PFSK-1 (cell line): ENCODE results near the gene SCYL3. TPM values are rescaled to one million over a fixed set of nuclear protein-coding genes. Genes with fewer than 3 reads are reported as not detected.

Experiments used
- FOXP2 ChIP-seq: optimal IDR thresholded peaks from 2 replicates; pipeline ENCODE3; 2011; ENCODE audit warnings: borderline replicate concordance, control low read depth, inconsistent platforms; ENCODE audit not compliant: insufficient read depth; ENCODE audit errors: extremely low read length, extremely low read depth
- POLR2AphosphoS5 ChIP-seq: IDR thresholded peaks from 2 replicates; pipeline ENCODE4 v1.6.1; 2012; ENCODE audit warnings: low read depth, mild to moderate bottlenecking, control low read depth, low read length, moderate library complexity
- REST ChIP-seq, 2 experiments: IDR thresholded peaks; 2 replicates each; pipeline versions ENCODE4 v1.6.1 to v1.8.0; 2011 to 2012; ENCODE audit warnings: low read depth in 2 of 2, low read length in 2 of 2, control low read depth in 1 of 2, inconsistent platforms in 1 of 2, mild to moderate bottlenecking in 1 of 2, moderate library complexity in 1 of 2; ENCODE audit not compliant: insufficient read depth in 1 of 2
- SIN3A ChIP-seq: IDR thresholded peaks from 2 replicates; pipeline ENCODE4 v1.6.1; 2012; ENCODE audit warnings: mild to moderate bottlenecking, low read length, moderate library complexity, borderline replicate concordance; ENCODE audit not compliant: insufficient read depth
- TAF1 ChIP-seq: IDR thresholded peaks from 2 replicates; pipeline ENCODE4 v1.6.1; 2012; ENCODE audit warnings: low read length, control low read depth, borderline replicate concordance; ENCODE audit not compliant: insufficient read depth
- polyA plus RNA-seq: library from polyadenylated mRNA; unstranded; fragments of >200 nt; gene quantifications from one replicate; pipeline ENCODE4 v1.2.1, GENCODE V29; 2012; ENCODE audit warnings: low read depth, missing spikeins; ENCODE audit not compliant: insufficient read length

SCYL3 gene, protein sequence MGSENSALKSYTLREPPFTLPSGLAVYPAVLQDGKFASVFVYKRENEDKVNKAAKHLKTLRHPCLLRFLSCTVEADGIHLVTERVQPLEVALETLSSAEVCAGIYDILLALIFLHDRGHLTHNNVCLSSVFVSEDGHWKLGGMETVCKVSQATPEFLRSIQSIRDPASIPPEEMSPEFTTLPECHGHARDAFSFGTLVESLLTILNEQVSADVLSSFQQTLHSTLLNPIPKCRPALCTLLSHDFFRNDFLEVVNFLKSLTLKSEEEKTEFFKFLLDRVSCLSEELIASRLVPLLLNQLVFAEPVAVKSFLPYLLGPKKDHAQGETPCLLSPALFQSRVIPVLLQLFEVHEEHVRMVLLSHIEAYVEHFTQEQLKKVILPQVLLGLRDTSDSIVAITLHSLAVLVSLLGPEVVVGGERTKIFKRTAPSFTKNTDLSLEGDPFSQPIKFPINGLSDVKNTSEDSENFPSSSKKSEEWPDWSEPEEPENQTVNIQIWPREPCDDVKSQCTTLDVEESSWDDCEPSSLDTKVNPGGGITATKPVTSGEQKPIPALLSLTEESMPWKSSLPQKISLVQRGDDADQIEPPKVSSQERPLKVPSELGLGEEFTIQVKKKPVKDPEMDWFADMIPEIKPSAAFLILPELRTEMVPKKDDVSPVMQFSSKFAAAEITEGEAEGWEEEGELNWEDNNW
- 4.0 TPM for polyA plus RNA-seq

DNA sequence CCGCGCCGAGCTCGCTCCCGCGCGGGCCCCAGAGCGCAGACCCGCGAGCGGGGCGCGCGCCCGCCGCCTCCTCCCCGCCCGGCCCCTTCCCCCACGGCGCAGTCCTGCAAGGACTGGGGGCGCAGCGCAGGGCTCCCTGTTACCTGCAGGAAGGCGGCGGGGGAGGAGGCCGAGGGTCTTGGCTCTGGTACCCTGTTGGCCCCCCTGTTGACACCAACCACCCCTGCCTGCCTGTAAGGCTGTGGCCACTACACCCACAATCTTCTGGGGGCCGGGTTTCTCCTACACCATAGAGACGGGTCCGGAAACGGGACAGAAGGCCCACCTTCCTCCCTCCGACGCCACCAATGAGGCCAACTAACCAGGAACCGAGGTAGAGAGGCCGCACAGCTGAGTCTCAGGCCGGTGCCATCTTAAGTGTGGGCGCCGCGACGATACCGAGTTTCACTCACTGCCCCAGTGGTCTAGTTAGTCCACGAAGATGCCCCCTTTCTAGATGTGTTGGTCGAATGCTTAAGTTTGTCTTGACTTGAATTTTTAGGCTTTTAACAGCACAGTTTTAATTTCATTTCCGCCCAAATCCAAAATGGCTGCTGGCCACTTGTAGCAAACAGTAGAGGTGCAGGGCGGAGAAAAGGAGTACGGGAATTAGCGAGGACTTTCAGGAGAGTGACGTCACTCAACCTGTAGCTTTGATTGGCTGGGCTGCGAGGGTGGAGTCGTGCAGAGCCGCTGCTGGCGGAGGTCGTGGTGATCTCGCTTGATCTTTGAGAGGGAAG is at the start of gene SCYL3:
TSS of gene SCYL3 (minus strand) at position 252 of the 779 bp plus-strand sequence. CDS start 5,056 bp downstream, outside the sequence.
- TF ChIP-seq SIN3A (no peak), REST (IDR thresholded peaks at IDR 0.05; ENCODE audit: insufficient read depth in 1 of 2, low read depth in 2 of 2, low read length in 2 of 2) (peak in 1 of 2 experiments; percentile 40; a peak in 1 of 4 replicates), FOXP2 (peak; percentile 51), TAF1 (peak; percentile 50; the same call in 1 of the 2 replicates), POLR2AphosphoS5 (peak; percentile 70)

GRCh38 chr1:169941982-169942830 is 48.5 kb upstream of the SCYL3 start:
- TF ChIP-seq REST (IDR thresholded peaks at IDR 0.05; ENCODE audit: insufficient read depth in 1 of 2, low read depth in 2 of 2, low read length in 2 of 2) (no peak), TAF1 (0 out of 2 replicates have a peak, but pooled peaks have one; percentile 26)

GRCh38 chr1:169933984-169934725 is 40.5 kb upstream of the SCYL3 start:
- TF ChIP-seq REST (IDR thresholded peaks at IDR 0.05; ENCODE audit: insufficient read depth in 1 of 2, low read depth in 2 of 2, low read length in 2 of 2) (no peak), TAF1 (no peak), POLR2AphosphoS5 (no peak), FOXP2 (no peak), SIN3A (no peak; the same call in 1 of the 2 replicates)

DNA sequence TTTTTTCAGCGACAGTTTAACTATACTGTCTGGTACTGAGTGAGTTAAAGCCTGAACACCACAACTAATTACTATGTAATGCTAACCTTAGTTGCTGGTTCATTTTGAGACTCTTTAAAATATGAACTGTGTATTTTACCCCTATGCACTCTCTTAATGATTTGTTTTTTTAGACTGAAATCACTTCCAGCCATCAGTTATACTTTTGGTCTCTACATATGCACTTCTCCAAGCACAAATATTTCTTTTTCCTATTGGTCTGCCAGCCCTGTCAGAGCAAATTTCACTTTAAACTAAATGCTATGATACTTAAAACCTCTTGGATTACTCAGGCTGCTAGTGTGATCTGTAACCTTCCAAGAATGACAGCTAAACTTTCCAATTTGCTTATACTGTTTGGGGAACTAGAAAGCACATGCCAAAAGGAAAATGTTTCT is 38.1 kb upstream of the SCYL3 start:
- no peak for TF ChIP-seq REST (IDR thresholded peaks at IDR 0.05; ENCODE audit: insufficient read depth in 1 of 2, low read depth in 2 of 2, low read length in 2 of 2)
- TF ChIP-seq POLR2AphosphoS5, result no peak
- no peak for TF ChIP-seq SIN3A
- TF ChIP-seq FOXP2, result no peak
- TF ChIP-seq TAF1, result no peak
